Measurements from ENCODE around the gene DNAH10.
A peak's percentile ranks its signal among the peaks of the same experiment; 100 is the strongest.
"Not testable (repeated sequence)": the region's sequence is repeated elsewhere in the genome, so short reads cannot be mapped to it uniquely, and the experiment has no call there.

Gene DNAH10

GRCh38 chr12:123895451-123895850 is 133.3 kb downstream of the DNAH10 start:
- H3K4me3 ChIP-seq (ENCODE audit: low read length): no peak overlapping the region
- no peak for DNase-seq (ENCODE audit: low read depth, low spot score)

GRCh38 chr12:123896767-123897166 is 134.7 kb downstream of the DNAH10 start:
- no peak for DNase-seq (ENCODE audit: low read depth, low spot score)

GRCh38 chr12:123897221-123897620 is 135.1 kb downstream of the DNAH10 start:
- DNase-seq (ENCODE audit: low read depth, low spot score): no peak
- no peak overlapping the region for H3K4me3 ChIP-seq (ENCODE audit: low read length)

More at GRCh38 chr12:123896767-123897166, 134.7 kb downstream of the DNAH10 start:
- no peak overlapping the region for H3K4me3 ChIP-seq (ENCODE audit: low read length)

GRCh38 chr12:123898673-123899072 is 136.6 kb downstream of the DNAH10 start:
- no peak for DNase-seq (ENCODE audit: low read depth, low spot score)

GRCh38 chr12:123899368-123899767 is 137.3 kb downstream of the DNAH10 start:
- no peak overlapping the region for H3K4me3 ChIP-seq (ENCODE audit: low read length)
- no peak for DNase-seq (ENCODE audit: low read depth, low spot score)

More at GRCh38 chr12:123898673-123899072, 136.6 kb downstream of the DNAH10 start:
- no peak overlapping the region for H3K4me3 ChIP-seq (ENCODE audit: low read length)

GRCh38 chr12:123900871-123901376 is 138.8 kb downstream of the DNAH10 start:
- peak; percentile 78 for DNase-seq (ENCODE audit: low read depth, low spot score)
- H3K4me3 ChIP-seq (ENCODE audit: low read length): no peak overlapping the region

GRCh38 chr12:123902821-123903220 is 140.7 kb downstream of the DNAH10 start:
- no peak overlapping the region for H3K4me3 ChIP-seq (ENCODE audit: low read length)
- no peak for DNase-seq (ENCODE audit: low read depth, low spot score)

GRCh38 chr12:123903301-123904065 is 141.4 kb downstream of the DNAH10 start:
- DNase-seq (ENCODE audit: low read depth, low spot score): no peak
- no peak overlapping the region for H3K4me3 ChIP-seq (ENCODE audit: low read length)

GRCh38 chr12:123905319-123905925 is 143.3 kb downstream of the DNAH10 start:
- DNase-seq (ENCODE audit: low read depth, low spot score): peak; percentile 82
- H3K4me3 ChIP-seq (ENCODE audit: low read length): no peak overlapping the region

GRCh38 chr12:123906711-123907420 is 144.8 kb downstream of the DNAH10 start:
- DNase-seq (ENCODE audit: low read depth, low spot score): no peak
- H3K4me3 ChIP-seq (ENCODE audit: low read length): no peak overlapping the region

GRCh38 chr12:123907726-123908476 is 145.8 kb downstream of the DNAH10 start:
- H3K4me3 ChIP-seq (ENCODE audit: low read length): no peak overlapping the region
- no peak for DNase-seq (ENCODE audit: low read depth, low spot score)

GRCh38 chr12:123908884-123909725 is 147.0 kb downstream of the DNAH10 start:
- H3K4me3 ChIP-seq (ENCODE audit: low read length): no peak overlapping the region
- no peak for DNase-seq (ENCODE audit: low read depth, low spot score)

- no peak for DNase-seq (ENCODE audit: low read depth, low spot score)
- H3K4me3 ChIP-seq (ENCODE audit: low read length): no peak overlapping the region
Observed at GRCh38 chr12:123910057-123910456, 148.0 kb downstream of the DNAH10 start.

GRCh38 chr12:123910761-123911193 is 148.7 kb downstream of the DNAH10 start:
- no peak overlapping the region for H3K4me3 ChIP-seq (ENCODE audit: low read length)
- no peak for DNase-seq (ENCODE audit: low read depth, low spot score)

GRCh38 chr12:123911672-123912409 is 149.7 kb downstream of the DNAH10 start:
- not testable (repeated sequence) for DNase-seq (ENCODE audit: low read depth, low spot score)

GRCh38 chr12:123912415-123913380 is 150.6 kb downstream of the DNAH10 start:
- H3K4me3 ChIP-seq (ENCODE audit: low read length): no peak overlapping the region
- no peak for DNase-seq (ENCODE audit: low read depth, low spot score)

More at GRCh38 chr12:123911672-123912409, 149.7 kb downstream of the DNAH10 start:
- not testable (repeated sequence) for H3K4me3 ChIP-seq (ENCODE audit: low read length)

Measured in Jurkat, Clone E6-1 (cell line).